ENCODE results near the gene SHQ1.

SHQ1 gene

DNA sequence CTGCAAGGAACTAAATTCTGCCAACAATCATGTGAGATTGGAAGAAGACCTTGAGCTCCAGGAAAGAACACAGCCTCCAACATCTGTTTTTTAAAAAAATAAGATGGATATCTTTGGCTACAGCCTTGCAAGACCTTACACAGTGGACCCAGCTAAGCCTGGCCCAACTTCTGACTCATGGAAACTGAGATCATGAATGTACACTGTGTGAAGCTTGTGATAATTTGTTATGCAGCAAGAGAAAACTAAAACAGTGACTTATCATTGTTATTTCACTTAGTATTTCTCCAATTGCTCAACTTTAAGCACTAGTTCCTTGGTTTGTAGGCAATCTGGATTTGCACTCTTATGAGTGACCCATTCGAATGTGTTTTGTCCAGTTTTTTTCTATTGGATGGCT is 29.3 kb downstream of the SHQ1 start:
- TF ChIP-seq CTCF (conservative IDR thresholded peaks at IDR 0.05; ENCODE audit: low read depth, low read length), result no peak
- H2AFZ ChIP-seq (ENCODE audit: low read depth), result no peak overlapping the region
- no peaks in the 10 kb centered on the region for H4K20me1 ChIP-seq (ENCODE audit: insufficient read depth)
- peaks cover 34% of the 10 kb centered on the region for H3K4me1 ChIP-seq (ENCODE audit: low read depth, poor library complexity, severe bottlenecking)
- no peak overlapping the region for H3K4me3 ChIP-seq (IDR thresholded peaks at IDR 0.05; ENCODE audit: insufficient read depth, low read depth, low read length)
- no peak overlapping the region for H3K4me2 ChIP-seq
- H3K36me3 ChIP-seq (ENCODE audit: insufficient read depth), result no peaks in the 10 kb centered on the region
- H3K27me3 ChIP-seq (ENCODE audit: insufficient read depth, low read depth), result no peaks in the 10 kb centered on the region
- H3K9ac ChIP-seq, result no peak overlapping the region
- no peak overlapping the region for H3K27ac ChIP-seq
- no peaks in the 10 kb centered on the region for H3K79me2 ChIP-seq (ENCODE audit: insufficient read depth, low read depth)

DNA sequence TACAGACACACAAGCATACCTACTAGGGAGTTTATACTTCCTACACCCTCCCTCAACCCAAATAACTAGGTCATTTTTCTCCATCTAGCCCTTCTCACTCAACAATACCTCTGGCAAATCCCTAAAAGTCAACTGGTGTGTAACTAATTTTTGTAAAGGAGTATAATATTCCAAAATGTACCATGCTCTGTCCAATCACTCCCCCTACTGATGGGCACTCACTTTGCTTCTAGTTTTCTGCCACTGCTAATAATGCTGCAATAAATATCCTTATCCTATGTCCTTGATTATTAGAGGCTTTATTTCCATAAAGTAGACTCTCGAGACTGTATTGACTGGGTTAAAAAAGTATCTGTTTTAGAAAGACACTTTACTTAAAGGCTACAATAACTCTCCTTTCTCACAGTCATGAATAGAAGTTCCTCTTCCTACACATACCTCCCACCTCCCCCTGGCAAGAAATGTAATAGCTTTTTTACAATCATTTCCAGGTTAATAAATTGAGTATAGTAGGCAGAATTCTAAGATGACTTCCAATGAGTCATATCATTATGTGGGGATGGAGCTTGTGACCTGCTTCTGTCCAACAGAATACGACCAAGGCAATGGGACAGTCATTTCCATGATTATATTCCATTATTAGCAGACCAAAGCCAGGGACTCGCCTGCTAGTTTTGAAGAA is 30.0 kb downstream of the SHQ1 start:
- Histone ChIP-seq H3K79me2 (ENCODE audit: insufficient read depth, low read depth) (no peaks in the 10 kb centered on the region), H3K27ac (no peak overlapping the region), H3K9ac (no peak overlapping the region), H4K20me1 (ENCODE audit: insufficient read depth) (no peaks in the 10 kb centered on the region), H3K4me3 (IDR thresholded peaks at IDR 0.05; ENCODE audit: insufficient read depth, low read depth, low read length) (no peak overlapping the region), H3K27me3 (ENCODE audit: insufficient read depth, low read depth) (no peaks in the 10 kb centered on the region), H3K4me1 (ENCODE audit: low read depth, poor library complexity, severe bottlenecking) (peaks cover 34% of the 10 kb centered on the region), H3K36me3 (ENCODE audit: insufficient read depth) (no peaks in the 10 kb centered on the region), H3K4me2 (no peak overlapping the region), H2AFZ (ENCODE audit: low read depth) (no peak overlapping the region)
- peak; percentile 50 for TF ChIP-seq CTCF (conservative IDR thresholded peaks at IDR 0.05; ENCODE audit: low read depth, low read length)

DNA sequence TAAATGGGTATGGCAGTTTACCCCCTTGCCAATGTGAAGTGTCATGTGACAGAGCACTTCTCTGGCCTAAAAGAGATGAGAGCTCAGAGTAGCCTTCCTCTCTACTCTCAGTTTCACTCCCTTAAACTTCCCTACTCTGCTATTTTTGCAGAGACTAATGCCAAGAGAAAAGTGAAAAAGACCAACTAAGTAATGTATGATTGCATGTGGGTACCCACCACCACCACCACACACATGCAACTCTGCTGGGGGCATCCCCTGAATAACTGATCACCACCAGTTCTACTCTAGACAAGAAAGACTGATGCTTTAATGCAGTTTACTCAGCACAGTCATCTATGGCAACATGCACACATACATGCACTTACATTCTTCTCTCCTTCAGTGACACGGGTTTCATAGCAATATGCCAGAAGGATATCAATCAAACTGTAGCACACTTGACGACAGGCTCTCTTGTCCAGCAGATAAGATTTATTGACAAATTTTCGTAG is 31.3 kb downstream of the SHQ1 start:
- Histone ChIP-seq H3K27me3 (ENCODE audit: insufficient read depth, low read depth) (no peaks in the 10 kb centered on the region), H4K20me1 (ENCODE audit: insufficient read depth) (no peaks in the 10 kb centered on the region), H3K4me3 (IDR thresholded peaks at IDR 0.05; ENCODE audit: insufficient read depth, low read depth, low read length) (no peak overlapping the region), H3K4me2 (peak overlapping the region; percentile 54), H3K36me3 (ENCODE audit: insufficient read depth) (no peaks in the 10 kb centered on the region), H3K4me1 (ENCODE audit: low read depth, poor library complexity, severe bottlenecking) (peaks cover 30% of the 10 kb centered on the region), H3K9ac (no peak overlapping the region), H3K27ac (no peak overlapping the region), H3K79me2 (ENCODE audit: insufficient read depth, low read depth) (no peaks in the 10 kb centered on the region), H2AFZ (ENCODE audit: low read depth) (no peak overlapping the region)
- TF ChIP-seq CTCF (conservative IDR thresholded peaks at IDR 0.05; ENCODE audit: low read depth, low read length), result no peak

DNA sequence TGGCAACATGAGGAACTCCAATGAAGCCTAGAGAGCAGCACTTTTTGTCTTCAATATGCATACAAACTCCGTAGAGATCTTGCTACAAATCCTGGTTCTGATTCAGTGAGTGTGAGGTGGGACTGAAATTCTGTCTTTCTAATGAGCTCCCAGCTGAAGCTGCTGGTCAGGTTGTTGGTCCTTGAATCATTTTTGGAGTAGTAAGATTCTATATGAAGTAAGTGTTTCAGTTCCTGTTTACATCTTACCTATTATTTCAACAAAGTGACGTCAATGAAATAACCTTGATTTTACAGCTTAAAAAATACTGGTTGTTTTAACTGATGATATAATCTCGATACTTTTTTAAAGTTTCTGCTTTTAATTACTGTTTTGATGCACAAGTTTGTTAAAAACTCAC is 33.9 kb downstream of the SHQ1 start:
- H3K9ac ChIP-seq, result no peak overlapping the region
- H3K4me1 ChIP-seq (ENCODE audit: low read depth, poor library complexity, severe bottlenecking), result peaks cover 29% of the 10 kb centered on the region
- H2AFZ ChIP-seq (ENCODE audit: low read depth), result no peak overlapping the region
- TF ChIP-seq CTCF (conservative IDR thresholded peaks at IDR 0.05; ENCODE audit: low read depth, low read length), result no peak
- no peak overlapping the region for H3K4me2 ChIP-seq
- no peaks in the 10 kb centered on the region for H4K20me1 ChIP-seq (ENCODE audit: insufficient read depth)
- H3K27me3 ChIP-seq (ENCODE audit: insufficient read depth, low read depth), result no peaks in the 10 kb centered on the region
- H3K36me3 ChIP-seq (ENCODE audit: insufficient read depth), result no peaks in the 10 kb centered on the region
- no peaks in the 10 kb centered on the region for H3K79me2 ChIP-seq (ENCODE audit: insufficient read depth, low read depth)
- no peak overlapping the region for H3K27ac ChIP-seq
- no peak overlapping the region for H3K4me3 ChIP-seq (IDR thresholded peaks at IDR 0.05; ENCODE audit: insufficient read depth, low read depth, low read length)

Data from KMS-11 (cell line).